ENCODE measurements around the gene COL18A1. TPM values are rescaled to one million over a fixed set of nuclear protein-coding genes. Genes with fewer than 3 reads are reported as not detected.

The COL18A1 gene
- total RNA-seq, 1 donor from 2014 or later, result 44.2 TPM

DNA sequence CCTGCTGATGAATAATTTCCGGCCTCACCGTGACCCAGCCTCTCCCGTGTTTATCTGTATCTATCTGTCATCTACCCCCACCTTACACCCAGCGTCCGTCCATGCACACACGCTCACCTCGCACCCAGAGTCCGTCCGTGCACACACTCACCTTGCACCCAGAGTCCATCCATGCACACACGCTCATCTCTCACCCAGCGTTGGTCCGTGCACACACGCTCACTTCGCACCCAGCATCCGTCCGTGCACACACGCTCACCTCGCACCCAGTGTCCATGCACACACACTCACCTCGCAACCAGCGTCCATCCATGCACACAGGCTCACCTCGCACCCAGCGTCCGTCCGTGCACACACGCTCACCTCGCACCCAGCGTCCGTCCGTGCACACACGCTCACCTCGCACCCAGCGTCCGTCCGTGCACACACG, 25.0 kb upstream of the COL18A1 start:
- ATAC-seq (ENCODE audit: poor library complexity) (no peak), DNase-seq (peak; percentile 23)
- intact Hi-C loops (cut with DNase I), result no loop called here

DNA sequence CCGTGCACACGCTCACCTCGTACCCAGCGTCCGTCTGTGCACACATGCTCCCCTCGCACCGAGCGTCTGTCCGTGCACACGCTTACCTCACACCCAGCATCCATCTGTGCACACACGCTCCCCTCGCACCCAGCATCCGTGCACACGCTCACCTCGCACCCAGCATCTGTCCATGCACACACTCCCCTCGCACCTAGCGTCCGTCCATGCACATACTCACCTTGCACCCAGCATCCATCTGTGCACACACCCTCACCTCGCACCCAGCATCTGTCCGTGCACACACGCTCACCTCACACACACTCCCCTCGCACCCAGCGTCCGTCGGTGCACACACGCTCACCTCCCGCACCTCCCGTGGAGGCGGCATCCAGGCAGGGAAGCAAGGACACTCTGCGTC, 24.4 kb upstream of the COL18A1 start:
- ATAC-seq (ENCODE audit: poor library complexity), result no peak
- intact Hi-C loops (cut with DNase I), result no loop called here
- DNase-seq, result peak; percentile 22

DNA sequence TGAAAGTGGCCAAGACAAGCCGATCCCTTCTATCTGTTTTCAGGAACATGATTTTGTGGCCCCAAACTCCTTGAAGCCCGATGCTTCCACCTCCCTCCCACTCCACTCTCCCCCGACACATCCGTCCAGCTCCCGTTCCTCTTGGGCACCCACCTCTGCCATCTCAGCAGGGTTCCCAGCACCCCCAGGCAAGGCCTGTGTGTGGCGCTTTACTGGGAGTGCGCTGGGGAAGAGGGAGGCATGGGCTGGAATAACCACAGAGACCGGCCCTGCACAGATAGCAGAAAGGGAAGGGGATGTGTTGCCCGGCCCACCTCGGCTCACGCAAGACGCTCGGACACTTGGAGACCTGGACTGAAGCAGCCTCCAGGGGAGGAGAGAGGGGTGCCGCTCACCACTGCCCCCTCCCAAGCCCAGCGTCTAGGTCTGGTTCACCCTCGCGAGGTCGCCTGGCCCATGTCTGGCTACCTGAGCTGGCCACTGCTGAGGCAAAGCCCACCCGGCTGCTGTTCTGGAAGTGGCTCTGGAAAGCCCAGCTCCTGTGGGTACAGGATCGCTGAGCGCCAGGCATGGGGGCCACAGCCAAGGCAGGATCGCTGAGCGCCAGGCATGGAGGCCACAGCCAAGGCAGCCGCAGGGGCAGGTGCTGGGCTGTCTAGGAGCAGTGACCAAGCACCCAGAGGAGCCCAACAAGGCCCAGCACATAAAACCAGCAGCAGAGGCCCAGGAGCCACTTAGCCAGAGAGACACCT, 23.8 kb upstream of the COL18A1 start:
- DNase-seq, result peak; percentile 30
- intact Hi-C loops (cut with DNase I), result no loop called here

DNA sequence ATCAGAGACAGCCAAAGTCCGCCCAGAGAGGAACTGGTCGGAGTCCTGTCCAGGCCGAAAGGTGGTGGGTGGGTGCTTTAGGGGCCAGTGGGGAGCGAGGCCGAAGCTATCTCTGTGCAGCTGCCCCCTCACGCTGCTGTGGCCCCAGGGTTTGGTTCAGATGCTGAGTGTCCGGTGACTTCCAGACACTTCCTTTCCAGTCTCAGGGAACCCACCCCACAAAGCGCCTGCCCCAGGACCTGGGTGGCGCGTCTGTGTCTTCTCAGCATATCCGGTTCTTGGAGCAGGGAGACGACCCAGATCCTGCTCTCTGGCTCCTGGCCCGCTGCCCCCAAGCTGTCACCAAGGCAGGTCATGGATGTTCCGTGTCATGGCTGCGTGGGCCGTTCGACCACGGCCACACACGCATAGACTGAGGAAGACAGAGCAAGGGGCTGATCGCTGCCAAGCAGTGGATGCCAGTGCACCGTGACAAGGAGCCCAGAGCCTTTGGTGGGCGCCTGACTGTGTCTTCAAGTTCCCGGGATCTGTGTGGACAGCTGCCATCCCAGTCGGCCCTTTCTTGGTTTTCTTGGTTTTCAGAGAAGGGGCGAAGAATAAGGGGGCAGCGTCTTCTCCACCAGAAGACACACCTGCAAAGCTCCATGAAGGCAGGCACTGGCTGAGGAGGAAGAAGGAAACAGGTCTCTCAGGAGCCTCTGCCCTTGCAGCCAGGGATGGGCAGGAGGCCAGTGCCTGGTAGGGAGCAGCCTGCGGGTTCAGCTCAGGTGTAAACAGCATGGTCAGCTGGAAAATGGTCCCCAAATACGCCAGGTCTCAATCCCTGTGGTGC, 22.9 kb upstream of the COL18A1 start:
- no peak for ATAC-seq (ENCODE audit: poor library complexity)
- intact Hi-C loops (cut with DNase I), result no loop called here
- peak; percentile 19 for DNase-seq

More for the DNA sequence above, 23.8 kb upstream of the COL18A1 start:
- no peak for ATAC-seq (ENCODE audit: poor library complexity)

DNA sequence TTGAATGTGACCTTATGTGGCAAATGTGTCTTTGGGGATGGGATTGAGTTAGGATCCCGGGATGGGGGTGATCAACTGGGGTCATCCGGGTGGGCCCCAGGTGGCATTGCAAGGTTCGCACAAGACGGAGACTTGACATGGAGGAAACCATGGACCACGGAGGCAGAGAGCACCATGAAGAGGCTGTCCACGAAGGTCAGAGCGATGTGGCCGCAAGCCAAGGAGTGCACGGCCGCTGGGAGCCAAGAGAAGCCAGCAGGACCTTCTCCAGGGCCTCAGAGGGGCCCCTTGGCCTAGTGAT, 22.3 kb upstream of the COL18A1 start:
- intact Hi-C loops (cut with DNase I), result no loop called here
- DNase-seq (peak; percentile 35), ATAC-seq (ENCODE audit: poor library complexity) (no peak)

DNA sequence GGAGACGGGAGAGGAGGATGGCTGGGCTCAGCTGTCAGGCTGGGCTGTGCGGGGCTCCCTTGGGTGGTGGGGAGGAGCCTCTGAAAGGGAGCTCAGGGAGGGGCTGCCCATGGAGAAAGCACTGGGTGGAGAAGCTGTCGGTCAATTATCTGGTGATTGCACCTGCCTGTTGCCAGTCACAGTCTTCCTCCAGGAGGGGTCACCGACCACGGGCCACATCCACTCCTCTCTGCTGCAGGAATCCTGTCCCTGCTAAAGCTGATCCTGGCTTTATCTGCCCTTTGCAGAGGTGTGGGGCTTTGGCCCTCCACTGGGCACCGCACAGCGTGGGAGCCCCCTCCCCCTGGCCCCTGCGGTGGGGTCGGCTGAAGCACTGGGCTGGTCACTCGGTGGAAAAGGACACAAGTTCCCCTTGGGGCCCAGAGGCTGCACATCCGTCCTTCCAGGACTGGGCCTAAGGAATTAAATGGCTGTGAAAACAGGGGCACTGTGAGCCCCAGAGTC, 21.8 kb upstream of the COL18A1 start:
- no peak for ATAC-seq (ENCODE audit: poor library complexity)
- intact Hi-C loops (cut with DNase I), result no loop called here
- peak; percentile 24 for DNase-seq

DNA sequence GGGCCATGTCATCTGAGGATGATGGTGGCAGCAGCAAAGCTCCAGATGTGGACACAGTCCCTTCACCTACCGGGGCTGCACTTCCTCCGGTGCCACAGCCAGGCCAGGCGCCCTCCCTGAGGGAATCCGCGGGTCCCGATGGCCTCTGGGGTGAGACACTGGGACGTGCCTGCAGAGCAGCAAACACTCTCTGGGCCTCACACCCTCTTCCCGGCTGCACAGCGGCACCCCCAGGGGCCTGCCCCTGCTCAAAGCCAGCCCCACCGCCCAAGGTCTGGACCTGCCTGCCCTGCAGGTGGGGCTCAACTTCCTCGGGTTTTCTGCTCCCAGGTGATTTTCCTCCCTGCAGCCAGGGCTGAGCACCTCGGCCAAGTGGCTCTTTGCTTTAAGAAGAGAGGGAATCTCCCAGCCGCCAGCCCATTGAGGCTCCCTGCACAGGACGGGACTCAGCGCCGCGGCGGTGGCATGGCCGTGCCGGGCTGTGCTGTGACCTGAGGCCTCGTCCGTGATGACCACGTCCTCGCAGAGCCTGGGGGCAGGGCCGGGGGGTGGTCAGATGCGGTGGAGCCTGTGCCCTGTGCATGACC, 21.3 kb upstream of the COL18A1 start:
- peak; percentile 34 for DNase-seq
- no peak for ATAC-seq (ENCODE audit: poor library complexity)
- intact Hi-C loops (cut with DNase I), result no loop called here

DNA sequence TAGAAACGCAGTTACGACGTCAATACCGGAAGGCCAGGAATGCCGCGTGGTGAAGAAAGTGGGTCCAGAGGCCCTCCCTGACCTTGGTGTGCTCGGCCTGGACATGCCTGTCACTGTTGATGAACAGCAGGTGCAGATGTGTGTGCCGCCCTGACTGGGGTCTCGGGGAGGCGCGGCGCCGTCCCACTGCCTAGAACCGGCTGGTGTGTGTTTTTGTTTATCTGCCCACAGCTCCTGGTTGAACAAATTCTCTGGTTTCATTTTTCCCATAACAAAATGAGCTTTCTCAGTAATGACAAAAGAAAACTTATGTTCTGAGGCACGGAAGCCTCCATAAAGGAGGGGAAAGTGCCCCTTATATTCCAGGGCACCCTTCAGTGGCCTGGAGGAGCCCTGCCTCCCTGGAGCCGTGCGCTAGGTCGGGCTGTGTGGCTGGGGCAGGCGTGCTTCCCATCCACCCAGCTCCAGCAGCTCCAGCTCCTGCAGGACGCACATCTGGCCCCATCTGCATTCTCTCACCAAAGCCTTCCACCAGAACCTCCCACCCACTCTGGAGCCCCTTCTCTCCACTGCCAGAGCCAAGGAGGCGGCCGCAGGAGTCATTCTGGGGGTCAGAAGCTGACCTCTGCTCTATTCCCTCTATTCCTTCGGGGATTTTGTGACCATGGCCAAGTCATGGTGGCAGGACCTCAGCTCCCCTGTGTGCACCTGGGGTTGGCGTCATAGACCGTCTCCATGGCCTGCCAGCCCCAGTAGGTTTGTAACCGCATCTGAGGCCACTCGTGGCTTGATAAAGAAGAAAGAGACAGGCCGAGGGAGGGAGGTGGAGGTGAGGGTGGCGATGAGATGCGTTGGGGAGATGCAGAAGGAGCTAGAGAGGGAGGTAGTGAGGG, 20.1 kb upstream of the COL18A1 start:
- peak; percentile 27 for DNase-seq
- no peak for ATAC-seq (ENCODE audit: poor library complexity)
- intact Hi-C loops (cut with DNase I), result loop anchor here (5.0 kb wide), 1 partner anchor 52 kb away; no protein-coding TSS in a partner anchor

DNA sequence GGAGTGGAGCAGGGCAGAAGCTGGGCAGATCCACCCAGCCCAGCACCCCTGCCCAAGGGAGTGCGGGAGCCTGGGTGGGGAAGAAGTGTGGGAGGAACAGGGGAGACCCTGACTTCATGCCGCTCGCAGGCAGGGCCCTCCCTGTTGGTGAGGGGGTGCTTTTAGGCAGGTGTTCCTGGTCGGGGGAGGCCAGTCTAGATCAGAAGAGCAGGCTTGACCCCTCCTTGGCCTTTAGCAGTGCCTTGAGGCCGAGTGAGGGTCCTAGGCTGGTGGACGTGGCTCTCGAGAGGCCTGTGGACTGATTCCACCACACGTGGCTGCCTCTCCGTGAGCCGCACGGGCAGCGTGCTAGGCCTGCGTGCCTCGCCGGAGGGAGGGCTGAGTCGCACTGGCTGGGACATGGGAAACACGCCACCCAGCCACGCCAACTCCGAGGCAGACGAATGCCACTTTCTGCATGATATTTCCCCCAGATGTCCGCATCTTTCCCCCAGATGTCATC, 19.4 kb upstream of the COL18A1 start:
- DNase-seq (peak; percentile 22), ATAC-seq (ENCODE audit: poor library complexity) (no peak)
- intact Hi-C loops (cut with DNase I), result loop anchor here (5.0 kb wide), 1 partner anchor 52 kb away; no protein-coding TSS in a partner anchor

DNA sequence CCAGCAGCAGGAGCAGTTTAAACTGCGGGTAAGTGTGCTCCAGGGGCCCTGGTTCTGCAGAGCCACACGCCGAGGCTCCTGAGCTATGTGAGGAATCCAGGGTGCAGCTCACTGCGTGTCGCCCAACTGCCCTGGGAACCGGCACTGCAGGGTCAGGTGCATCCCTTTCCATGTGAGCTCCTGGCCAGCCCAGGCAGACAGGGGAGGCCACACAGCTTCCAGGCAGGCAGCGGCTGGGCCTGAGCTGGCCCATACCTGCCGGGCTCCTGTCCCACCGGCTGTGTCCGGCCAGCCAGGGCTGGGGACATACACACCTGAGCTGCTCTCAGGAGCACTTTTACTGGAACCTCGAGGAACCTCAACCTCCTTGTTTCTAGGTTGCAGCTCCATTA, 18.6 kb upstream of the COL18A1 start:
- DNase-seq, result peak; percentile 38
- intact Hi-C loops (cut with DNase I), result loop anchor here (5.0 kb wide), 1 partner anchor 51 kb away; no protein-coding TSS in a partner anchor
- no peak for ATAC-seq (ENCODE audit: poor library complexity)

DNA sequence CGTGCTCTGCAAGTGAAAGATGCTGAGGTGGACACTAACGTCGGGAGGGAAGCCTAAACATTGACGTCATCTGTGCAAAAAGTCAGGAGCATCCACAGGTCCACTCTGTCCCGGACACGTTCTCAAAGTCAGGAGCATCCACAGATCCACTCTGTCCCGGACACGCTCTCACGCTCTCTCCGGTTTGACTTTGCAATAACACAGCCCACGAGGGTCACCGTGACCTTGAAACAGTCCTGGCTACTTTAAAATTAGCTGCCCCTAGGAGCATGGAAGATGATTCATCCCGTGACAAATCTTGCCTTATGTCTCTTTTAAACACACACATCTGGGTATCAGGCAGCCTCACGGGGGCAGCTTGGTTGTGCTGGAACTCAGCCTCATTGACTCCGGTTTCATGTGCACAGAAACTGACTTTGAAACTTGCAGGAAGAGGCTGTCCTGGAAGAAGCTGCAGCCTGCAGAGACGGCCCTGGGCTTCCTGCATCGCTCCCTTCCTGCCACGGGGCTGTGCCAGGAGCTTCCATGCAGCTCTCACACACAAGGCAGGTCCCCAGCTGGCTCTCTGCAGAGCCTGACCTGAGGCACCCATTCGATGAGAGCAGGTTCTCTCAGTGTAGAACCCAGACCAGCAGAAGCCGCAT, 18.1 kb upstream of the COL18A1 start:
- peak; percentile 66 for ATAC-seq (ENCODE audit: poor library complexity)
- intact Hi-C loops (cut with DNase I), result loop anchor here (5.0 kb wide), 1 partner anchor 50 kb away; no protein-coding TSS in a partner anchor
- peak; percentile 72 for DNase-seq

DNA sequence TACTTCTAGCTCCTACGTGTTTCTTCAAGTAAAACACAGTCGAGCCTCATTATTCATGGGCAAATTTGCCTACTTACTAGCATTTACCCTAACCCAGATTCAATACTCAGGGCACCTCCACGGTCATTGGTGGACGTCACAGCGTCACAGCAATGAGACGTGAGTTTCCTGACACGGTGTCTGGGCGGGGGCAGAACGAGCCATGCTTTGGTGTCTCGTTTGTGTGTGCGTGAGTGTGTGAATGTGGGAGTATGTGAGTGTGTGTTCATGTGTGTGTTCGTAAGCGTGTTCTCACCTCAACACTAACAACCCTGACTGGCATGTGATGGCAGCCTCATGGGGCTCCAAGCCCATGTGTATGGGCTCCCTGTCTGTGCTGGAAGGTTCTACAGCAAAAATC, 17.5 kb upstream of the COL18A1 start:
- no peak for DNase-seq
- ATAC-seq (ENCODE audit: poor library complexity), result no peak
- intact Hi-C loops (cut with DNase I), result loop anchor here (5.0 kb wide), 1 partner anchor 50 kb away; no protein-coding TSS in a partner anchor

DNA sequence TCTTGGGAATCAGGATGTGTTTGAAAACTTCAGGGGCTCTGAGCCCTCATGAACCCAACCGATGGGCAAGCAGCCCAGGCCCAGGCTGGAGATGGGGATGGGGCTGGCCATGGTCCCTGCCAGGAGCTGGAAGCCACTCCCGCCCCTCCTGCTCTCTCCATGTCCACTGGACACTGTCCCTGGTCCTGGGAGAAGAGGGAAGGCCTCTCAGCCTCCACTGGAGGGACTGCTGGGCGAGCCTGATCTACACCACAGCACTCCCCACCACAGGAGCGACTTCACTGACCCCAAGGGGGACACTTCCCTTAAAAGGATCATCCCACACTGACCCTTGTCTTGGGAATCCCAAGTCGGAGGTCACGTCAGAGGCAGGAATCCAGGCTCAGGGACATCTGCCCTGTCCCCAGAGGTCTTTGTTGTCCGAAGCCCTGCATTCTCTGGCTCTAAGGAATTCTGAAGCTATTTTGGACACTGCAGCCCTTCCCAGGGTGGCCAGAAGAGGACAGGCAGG, 16.9 kb upstream of the COL18A1 start:
- intact Hi-C loops (cut with DNase I), result loop anchor here (5.0 kb wide), 1 partner anchor 49 kb away; no protein-coding TSS in a partner anchor

DNA sequence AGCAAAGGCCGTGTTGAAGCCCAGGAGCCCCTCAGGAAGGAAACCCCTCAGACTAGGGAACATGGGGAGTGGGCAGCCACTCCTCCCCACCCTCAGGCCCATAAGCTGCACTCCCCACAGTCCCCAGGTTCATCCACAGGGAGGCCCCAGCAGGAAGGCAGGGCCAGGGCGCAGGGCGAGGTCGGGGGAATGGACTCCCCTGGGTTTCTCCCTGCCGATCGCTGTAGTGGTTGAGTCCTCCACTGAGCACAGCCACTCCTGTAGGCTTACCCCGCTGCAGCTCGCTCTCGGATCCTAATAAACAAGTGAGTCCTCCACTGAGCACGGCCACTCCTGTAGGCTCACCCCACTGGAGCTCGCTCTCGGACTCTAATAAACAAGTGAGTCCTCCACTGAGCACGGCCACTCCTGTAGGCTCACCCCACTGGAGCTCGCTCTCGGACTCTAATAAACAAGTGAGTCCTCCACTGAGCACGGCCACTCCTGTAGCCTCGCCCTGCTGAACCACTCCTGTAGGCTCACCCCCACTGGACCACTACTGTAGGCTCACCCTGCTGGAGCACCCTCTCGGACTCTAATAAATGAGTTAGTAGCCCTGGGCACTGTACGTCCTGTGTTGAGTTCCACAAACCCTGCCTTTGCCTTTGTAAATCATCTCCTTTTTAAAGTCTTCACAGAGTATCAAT, 16.2 kb upstream of the COL18A1 start:
- DNase-seq (peak; percentile 32), ATAC-seq (ENCODE audit: poor library complexity) (no peak)
- intact Hi-C loops (cut with DNase I), result loop anchor here (5.0 kb wide), 1 partner anchor 49 kb away; no protein-coding TSS in a partner anchor

More for the DNA sequence above, 16.9 kb upstream of the COL18A1 start:
- ATAC-seq (ENCODE audit: poor library complexity) (peak; percentile 59), DNase-seq (peak; percentile 44)

DNA sequence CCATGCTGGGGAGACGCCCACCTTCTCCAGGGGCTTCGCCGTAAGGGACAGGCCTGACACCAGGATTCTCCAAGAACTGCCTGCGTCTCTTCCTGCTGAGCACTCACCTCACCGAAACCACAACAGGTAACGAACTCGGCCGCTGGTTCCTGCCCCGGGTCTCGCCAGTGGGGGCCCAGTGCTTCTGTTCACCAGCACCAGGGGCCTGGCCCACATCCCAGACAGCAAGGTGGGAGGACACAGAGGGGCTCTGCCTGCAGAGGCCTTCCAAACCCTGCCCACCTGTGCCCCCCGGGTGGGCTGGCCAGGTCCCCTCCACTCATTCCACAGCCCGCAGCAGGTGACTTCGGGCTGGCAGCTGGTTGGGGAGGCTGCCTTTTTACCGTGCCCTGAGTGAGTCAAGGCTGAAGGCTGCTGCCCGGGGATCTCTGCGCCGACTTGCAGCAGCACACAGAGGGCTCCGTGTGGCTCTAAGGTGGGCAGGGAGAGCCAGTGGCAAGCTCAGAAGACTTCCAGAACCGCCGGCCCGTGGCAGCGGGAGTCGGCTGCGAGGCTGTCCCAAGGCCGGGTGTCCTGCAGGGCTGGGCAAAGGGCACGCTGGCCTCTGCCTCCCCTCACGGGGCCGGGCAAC, 14.7 kb upstream of the COL18A1 start:
- intact Hi-C loops (cut with DNase I), result no loop called here
- peak; percentile 24 for DNase-seq
- ATAC-seq (ENCODE audit: poor library complexity), result no peak
